GM12892 (cell line): Measurements from ENCODE around the gene CACNA2D3.
A peak's percentile ranks its signal among the peaks of the same experiment; 100 is the strongest.

Experiments used
- DNase-seq: peaks from one replicate; pipeline ENCODE4 v3.0.0; 2011; ENCODE audit not compliant: insufficient read length
- FAIRE-seq: peaks from 2 replicates; lab custom pipeline; 2011; peaks lifted over from hg19 to GRCh38; lab: Jason Lieb, UNC
- POLR2A ChIP-seq: IDR thresholded peaks from 2 replicates; pipeline ENCODE4 v1.6.1; 2011; ENCODE audit warnings: low read depth, low read length, control low read depth
- POLR2AphosphoS5 ChIP-seq: IDR thresholded peaks from 2 replicates; pipeline ENCODE4 v1.6.1; 2011; ENCODE audit warnings: low read depth, low read length, control low read depth
- TAF1 ChIP-seq: IDR thresholded peaks from 2 replicates; pipeline ENCODE4 v1.6.1; 2011; ENCODE audit warnings: low read depth, mild to moderate bottlenecking, control low read depth, low read length, borderline replicate concordance

The CACNA2D3 gene

GRCh38 chr3:54853573-54854404, 731.4 kb downstream of the CACNA2D3 start:
- peak; percentile 86 for FAIRE-seq
- peak; percentile 54 for DNase-seq
- TF ChIP-seq POLR2AphosphoS5 = no peak

DNA sequence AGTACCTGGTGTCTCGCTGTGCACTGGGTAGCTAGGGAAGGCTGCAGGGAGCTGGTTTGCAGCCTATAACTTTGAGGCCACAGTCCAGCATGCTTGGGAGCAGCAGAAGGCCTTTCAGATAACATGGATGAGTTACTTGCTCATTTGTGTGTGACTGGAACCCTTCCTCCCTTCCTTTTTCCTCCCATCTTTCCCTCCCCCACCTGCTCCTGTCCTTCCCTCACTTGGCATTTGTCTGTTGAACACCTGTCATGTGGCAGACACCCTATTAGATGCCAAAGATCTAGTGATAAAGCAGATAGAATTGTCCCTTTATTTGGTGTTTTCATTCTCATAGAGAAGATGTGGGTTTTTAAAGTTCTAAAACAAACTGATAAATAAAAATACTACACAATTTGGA, 733.9 kb downstream of the CACNA2D3 start:
- no peak for FAIRE-seq
- no peak for TF ChIP-seq TAF1
- no peak for TF ChIP-seq POLR2A
- TF ChIP-seq POLR2AphosphoS5 = no peak
- no peak for DNase-seq

DNA sequence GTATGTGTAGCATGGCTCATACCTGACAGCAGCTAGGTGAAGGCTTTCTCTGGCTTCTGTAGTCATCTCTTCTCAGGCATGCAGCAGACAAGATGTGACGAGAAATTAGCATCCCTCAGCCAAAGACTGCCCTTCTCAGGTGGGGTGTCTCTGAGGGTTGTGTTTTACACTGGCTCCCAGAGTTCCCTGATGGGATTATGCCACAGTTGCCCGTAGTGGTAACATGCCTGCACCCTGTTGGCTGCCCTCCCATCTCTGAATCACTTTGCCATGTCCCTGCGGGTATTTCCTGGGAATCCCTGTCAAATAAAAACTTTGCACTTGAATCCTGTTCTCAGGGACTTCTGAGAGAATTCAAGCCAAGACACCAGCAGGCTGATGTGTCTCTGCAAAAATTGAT, 735.0 kb downstream of the CACNA2D3 start:
- DNase-seq = no peak
- no peak for TF ChIP-seq POLR2AphosphoS5
- no peak for FAIRE-seq

GRCh38 chr3:54858093-54858785, 735.9 kb downstream of the CACNA2D3 start:
- FAIRE-seq (no peak), DNase-seq (no peak)
- TF ChIP-seq POLR2A (no peak), TAF1 (no peak), POLR2AphosphoS5 (no peak)

DNA sequence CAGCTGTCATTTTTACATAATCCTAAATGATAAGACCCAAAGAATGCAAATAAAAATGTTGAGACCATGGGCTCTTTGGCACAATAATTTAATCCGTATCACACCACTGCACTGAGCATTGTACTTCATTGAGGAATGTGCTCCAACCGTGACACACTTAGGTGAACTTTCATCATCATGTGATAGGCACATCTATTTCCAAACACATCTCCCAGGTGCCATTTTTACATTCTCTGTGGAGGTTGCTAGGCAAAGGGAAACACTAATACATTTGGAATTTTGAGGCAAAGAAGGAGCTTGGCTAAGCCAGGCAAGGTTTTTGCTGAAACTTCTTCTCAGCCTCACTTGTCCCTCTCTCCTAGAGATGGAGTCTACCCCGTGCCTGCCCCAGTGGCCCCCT, 736.8 kb downstream of the CACNA2D3 start:
- TF ChIP-seq POLR2A = no peak
- TF ChIP-seq POLR2AphosphoS5 = no peak
- TF ChIP-seq TAF1 = no peak
- DNase-seq (no peak), FAIRE-seq (no peak)

DNA sequence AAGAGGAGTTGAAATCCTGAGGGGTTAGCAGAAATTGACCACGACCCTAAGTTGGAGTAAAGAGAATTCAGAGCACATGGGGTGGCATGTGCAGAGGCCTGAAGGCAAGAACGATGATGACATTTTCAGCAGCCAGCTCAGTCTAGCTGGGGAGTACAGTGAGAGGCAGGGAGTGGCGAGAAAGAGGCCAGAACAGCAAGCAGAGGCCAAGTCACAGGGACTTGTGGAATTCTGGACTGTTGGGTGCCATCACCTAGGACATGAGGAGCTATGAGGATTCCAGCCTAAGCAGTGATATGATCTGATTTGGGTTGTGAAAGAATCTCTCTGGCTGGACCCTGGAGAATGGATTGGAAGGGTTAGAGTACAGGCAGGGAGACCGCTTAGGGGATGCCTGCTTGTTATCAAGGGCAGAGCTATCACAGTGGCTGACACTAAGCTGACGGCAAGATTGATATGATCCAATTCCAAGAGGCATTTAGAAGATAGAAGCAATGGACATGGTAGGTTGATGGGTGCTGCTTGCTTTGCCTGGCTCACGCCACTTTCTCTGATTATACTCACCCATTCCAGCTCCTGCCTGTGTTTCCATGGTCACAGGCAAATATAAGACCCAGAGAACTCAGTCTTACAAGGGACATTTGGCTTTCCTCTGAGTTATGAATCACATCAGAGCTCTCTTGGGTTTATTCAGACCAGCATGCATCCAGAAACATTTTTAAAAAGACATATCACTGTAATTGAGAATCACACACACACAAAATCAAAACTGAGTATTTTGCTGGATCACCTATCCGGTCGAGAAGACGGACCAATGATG, 739.1 kb downstream of the CACNA2D3 start:
- TF ChIP-seq POLR2A (no peak), TAF1 (no peak), POLR2AphosphoS5 (no peak)
- FAIRE-seq (no peak), DNase-seq (no peak)

DNA sequence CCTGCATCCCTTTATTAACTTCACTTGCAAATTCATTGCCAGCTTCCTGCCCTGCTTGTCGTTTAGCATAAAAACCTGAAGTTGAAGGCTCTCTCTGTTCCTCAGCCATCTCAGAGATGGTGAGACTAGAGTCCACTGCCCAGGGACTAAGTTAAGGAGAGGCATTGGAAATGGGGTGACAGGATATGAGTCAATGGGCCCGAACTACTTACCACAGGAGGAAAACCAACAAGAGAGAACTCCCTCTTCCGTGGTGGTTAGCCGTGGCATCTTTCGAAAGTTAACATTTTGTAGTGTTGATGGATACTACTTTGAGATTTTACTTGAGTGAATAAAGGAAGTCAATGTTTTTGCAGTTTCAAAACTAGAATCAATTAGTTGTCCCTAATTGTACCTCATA, 740.2 kb downstream of the CACNA2D3 start:
- TF ChIP-seq POLR2A = no peak
- no peak for TF ChIP-seq TAF1
- no peak for TF ChIP-seq POLR2AphosphoS5
- DNase-seq (no peak), FAIRE-seq (no peak)

GRCh38 chr3:54863366-54863765, 741.0 kb downstream of the CACNA2D3 start:
- FAIRE-seq (no peak), DNase-seq (no peak)
- TF ChIP-seq TAF1 (no peak), POLR2A (no peak), POLR2AphosphoS5 (no peak)

DNA sequence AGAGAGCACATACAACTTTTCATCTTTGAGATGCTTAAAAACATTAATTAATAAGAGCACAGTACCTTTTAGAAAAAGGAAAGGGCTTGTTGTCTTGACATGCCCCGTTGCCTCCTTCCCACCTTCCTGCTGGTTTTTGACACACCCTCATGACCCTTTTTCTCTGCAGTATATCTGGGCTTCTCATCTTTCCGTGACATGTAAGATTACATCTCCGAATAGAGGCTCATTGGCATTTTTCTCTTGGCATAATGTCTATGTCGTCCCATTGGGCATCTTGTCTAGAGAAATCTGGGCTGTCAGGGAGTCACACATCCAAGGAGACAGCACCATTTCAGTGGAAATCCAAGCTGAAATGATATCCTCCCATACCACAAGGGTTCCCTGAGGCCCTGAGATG, 741.4 kb downstream of the CACNA2D3 start:
- TF ChIP-seq POLR2A = no peak
- no peak for TF ChIP-seq POLR2AphosphoS5
- TF ChIP-seq TAF1 = no peak
- DNase-seq = no peak
- no peak for FAIRE-seq

DNA sequence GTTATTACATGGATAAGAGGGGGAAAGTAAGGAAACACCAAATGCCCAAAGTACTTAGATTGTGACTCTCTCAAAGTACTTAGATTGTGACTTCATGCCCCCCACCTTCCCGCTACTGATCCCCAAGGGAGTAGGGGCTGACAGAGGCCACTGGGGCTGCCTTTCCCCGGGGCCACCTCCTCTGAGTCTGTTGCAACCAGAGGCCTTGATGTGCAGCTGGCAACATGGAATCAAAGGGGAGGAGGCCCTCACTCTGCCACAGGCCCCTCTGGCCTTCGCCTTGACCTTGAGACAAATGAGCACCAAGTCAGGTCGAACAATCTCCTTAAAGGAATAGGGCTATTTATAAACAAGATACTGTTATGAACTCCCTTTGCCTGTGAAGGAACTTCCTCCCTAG, 743.0 kb downstream of the CACNA2D3 start:
- DNase-seq (no peak), FAIRE-seq (no peak)
- TF ChIP-seq POLR2A (no peak), POLR2AphosphoS5 (no peak), TAF1 (no peak)

GRCh38 chr3:54866251-54866650, 743.9 kb downstream of the CACNA2D3 start:
- TF ChIP-seq POLR2AphosphoS5 (no peak), TAF1 (no peak), POLR2A (no peak)
- no peak for FAIRE-seq
- DNase-seq = no peak

GRCh38 chr3:54870423-54870822, 748.1 kb downstream of the CACNA2D3 start:
- FAIRE-seq (no peak), DNase-seq (no peak)
- TF ChIP-seq POLR2AphosphoS5 (no peak), TAF1 (no peak), POLR2A (no peak)

GRCh38 chr3:54871867-54872266, 749.5 kb downstream of the CACNA2D3 start:
- TF ChIP-seq POLR2A (no peak), POLR2AphosphoS5 (no peak), TAF1 (no peak)
- DNase-seq (no peak), FAIRE-seq (no peak)
